Fibroblast of upper back skin (primary cell): ENCODE data around the gene REX1BD.
A peak's percentile ranks its signal among the peaks of the same experiment; 100 is the strongest.
"Not testable (repeated sequence)": the region's sequence is repeated elsewhere in the genome, so short reads cannot be mapped to it uniquely, and the experiment has no call there.

Source experiments
- DNase-seq: peaks from one replicate; pipeline ENCODE4 v3.0.0-alpha.2; 2013

The REX1BD gene

GRCh38 chr19:18580311-18580710 is 8.3 kb upstream of the REX1BD start:
- DNase-seq = no peak

- no peak for DNase-seq
These were observed 2.3 kb upstream of the REX1BD start for GRCh38 chr19:18586306-18586705.

GRCh38 chr19:18587561-18587960 is 1.0 kb upstream of the REX1BD start:
- no peak for DNase-seq

- DNase-seq = no peak
These were observed 512 bp upstream of the REX1BD start for GRCh38 chr19:18587962-18588610.

GRCh38 chr19:18589380-18590272 is 1.0 kb downstream of the REX1BD start:
- DNase-seq = peak; percentile 68

- DNase-seq = peak; percentile 85
These were observed 2.0 kb downstream of the REX1BD start for GRCh38 chr19:18590273-18591272.

GRCh38 chr19:18591735-18592385 is 3.3 kb downstream of the REX1BD start:
- DNase-seq = peak; percentile 79

GRCh38 chr19:18592732-18593131 is 4.1 kb downstream of the REX1BD start:
- not testable (repeated sequence) for DNase-seq

- DNase-seq = no peak
These were observed 4.9 kb downstream of the REX1BD start for GRCh38 chr19:18593367-18594095.

GRCh38 chr19:18594096-18594823 is 5.7 kb downstream of the REX1BD start:
- DNase-seq = peak; percentile 69

- no peak for DNase-seq
These were observed 6.3 kb downstream of the REX1BD start for GRCh38 chr19:18594824-18595373.

GRCh38 chr19:18595475-18595874 is 6.9 kb downstream of the REX1BD start:
- DNase-seq = no peak

GRCh38 chr19:18596752-18597157 is 8.2 kb downstream of the REX1BD start:
- DNase-seq = peak; percentile 14

- DNase-seq = no peak
These were observed 9.4 kb downstream of the REX1BD start for GRCh38 chr19:18597809-18598660.

- no peak for DNase-seq
These were observed 10.9 kb downstream of the REX1BD start for GRCh38 chr19:18599485-18599884.

GRCh38 chr19:18600692-18601397 is 12.2 kb downstream of the REX1BD start:
- not testable (repeated sequence) for DNase-seq

GRCh38 chr19:18601875-18602274 is 13.3 kb downstream of the REX1BD start:
- DNase-seq = no peak

- DNase-seq = no peak
These were observed 14.8 kb downstream of the REX1BD start for GRCh38 chr19:18603255-18603957.
